Lung microvascular endothelial cell (primary cell): ENCODE results near the gene FEZ2. TPM values are rescaled to one million over a fixed set of nuclear protein-coding genes. Genes with fewer than 3 reads are reported as not detected.

Experiments used
- DNase-seq, 2 donors: peaks; one replicate each; pipeline versions ENCODE4 v3.0.0 to v3.0.0-alpha.2; 2010; ENCODE audit warnings: low read depth in 2 of 2
- total RNA-seq: library from RNA; depleted of rRNA; stranded (reverse); fragments of >200 nt; gene quantifications from 2 replicates; pipeline ENCODE4 v1.2.1, GENCODE V29; 2014

The FEZ2 gene
- total RNA-seq, 1 donor from 2014 or later, result 54.2 TPM

DNA sequence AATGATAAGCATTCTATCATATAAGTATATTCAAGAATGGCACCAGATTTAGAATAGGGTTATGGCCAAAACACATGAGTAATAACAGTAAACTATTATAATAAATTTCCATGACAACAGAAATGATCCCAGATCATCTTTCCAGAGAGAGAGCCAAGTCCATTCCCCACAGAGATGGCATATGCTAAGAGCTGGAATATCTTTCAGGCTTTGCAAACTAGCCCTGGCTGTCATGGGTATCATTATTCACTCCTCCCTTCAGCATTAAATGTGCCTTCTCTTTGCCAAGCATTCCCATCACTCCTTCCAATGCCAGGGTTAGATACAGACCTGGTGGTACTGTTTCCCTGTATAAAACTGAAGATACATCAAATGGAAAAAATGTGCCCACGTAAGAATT lies 10.9 kb downstream of the FEZ2 start:
- DNase-seq, result no peak

- DNase-seq, result no peak
Measured at GRCh38 chr2:36586672-36587071, 11.3 kb downstream of the FEZ2 start.

DNA sequence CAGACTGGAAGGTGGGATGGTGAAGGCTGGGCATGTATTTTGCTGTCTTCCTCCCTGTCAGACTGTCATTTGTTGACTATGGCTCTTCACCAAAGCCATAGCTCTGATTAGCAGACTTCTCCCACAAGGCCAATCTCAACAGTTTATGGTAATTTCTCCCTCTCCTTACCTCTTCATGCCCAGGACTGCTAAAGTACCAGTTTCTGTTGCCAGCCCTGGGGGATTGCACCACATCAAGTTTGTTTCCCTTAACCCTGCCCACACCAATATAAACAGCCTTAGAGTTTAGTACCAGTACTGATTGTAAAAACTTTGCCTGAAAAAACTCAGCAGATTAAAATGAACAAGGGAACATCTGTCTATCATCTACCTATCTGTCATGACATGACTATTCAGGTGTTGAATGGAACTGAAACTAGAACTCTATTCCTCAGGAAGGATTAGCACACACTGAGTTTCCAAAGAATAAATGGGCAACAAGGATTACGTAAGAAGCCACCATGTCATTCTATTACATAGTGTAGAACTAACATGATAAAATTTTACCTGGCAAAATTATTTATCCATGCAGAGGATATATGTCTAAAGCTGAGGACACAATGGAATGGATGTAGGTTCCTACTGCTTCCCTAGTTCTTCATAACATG lies 13.7 kb downstream of the FEZ2 start:
- DNase-seq, result no peak

DNA sequence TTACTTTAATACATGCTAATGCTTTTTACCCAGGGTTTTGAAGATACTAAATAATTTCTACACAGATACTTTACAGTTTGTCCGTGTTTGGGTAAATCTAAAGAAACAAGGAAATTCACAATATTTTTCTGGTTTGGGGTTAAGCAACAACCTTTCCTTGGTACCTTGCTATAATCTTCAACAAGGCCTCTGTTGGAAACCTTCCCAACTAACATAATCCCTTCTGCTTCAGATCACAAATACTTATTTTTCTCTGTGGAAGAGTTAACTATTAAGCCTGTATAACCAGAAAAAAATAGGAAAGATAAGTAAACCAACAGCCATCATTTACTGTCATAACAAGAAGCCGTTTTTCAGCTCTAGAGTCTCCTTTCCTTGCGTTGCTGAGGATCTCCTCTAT lies 15.0 kb downstream of the FEZ2 start:
- no peak for DNase-seq

GRCh38 chr2:36582538-36582937 lies 15.4 kb downstream of the FEZ2 start:
- no peak for DNase-seq

GRCh38 chr2:36579297-36579664 lies 18.7 kb downstream of the FEZ2 start:
- no peak for DNase-seq

DNA sequence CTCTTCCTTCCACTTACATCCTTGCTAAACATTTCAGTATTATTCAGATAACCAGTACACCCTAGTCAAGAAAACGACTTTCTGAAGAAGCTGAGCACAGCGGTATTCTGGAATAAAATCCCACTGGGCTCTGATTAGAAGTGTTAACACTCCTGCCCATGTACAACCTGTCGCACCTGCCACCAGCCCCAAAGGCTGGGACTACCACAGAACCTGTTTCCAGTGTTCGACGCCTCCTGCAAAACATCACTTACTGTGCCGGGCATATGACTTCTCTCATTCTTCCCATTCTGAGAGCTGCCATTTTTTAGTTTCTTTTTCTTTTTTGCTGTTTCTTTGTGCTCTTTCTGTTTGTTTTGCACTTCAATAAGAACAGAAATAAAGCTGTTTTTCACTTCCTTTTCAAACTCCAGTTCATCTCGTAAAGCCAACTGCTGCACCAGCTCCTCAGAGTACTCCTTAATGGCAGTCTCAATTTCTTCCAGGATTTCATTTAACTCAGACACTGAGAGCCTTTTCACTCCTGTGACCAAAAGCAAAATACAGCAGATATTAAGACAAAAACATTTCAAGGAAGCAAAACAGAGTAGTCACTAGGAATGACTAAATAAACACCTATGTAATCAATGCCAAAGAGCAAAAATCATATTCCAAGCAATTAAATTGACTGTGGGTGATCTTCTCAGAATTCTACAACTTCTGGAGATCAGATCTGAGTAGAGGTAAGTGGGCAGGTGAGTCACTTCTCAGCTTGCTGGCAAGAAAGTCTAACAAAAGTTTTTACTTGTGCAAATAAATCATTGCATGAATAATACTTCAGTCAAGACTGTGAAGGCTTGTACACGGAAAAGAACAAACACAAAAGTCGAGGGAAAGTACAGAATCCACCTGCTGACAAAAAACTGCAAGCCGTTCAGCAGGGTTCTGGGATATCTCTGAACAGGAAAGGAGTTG lies 19.3 kb downstream of the FEZ2 start:
- DNase-seq, result no peak

DNA sequence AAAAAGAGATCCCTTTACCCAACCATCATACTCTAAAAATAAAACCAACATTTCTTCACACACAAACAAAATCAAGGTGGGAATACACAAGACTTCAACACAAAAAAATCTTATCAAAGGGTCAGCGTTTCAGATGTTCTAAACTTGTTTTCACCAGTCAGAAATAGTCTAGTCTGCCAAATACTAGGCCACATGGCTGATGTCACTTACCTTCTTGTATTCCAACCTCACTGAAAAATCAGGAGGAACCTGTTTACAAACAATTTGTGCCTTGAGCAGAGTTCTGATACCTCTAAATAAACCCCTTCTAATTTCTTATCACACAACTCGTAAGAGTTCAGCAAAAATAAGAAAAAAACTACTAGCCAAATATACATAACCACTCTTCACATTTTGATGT lies 20.1 kb downstream of the FEZ2 start:
- no peak for DNase-seq

DNA sequence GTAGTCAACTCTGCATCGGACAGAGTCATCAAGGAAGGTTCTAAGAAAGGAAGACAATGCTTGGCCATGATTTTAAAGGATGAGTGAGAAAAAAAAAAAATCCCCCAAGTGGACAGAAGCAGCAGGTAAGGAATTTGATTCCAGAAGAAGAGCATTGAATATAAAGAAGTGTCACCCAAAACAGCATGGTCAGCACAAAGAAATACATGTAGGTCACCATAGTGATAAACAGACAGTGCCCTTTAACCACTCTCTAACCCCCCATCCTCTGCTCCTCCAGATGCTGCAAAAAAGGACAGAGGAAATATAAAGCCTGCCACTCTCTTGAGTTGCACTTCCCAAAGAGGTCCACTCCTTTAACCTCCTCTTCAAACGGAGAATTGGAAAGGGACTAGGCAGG lies 23.4 kb downstream of the FEZ2 start:
- no peak for DNase-seq

- DNase-seq, result no peak
Measured at GRCh38 chr2:36573165-36573564, 24.8 kb downstream of the FEZ2 start.

DNA sequence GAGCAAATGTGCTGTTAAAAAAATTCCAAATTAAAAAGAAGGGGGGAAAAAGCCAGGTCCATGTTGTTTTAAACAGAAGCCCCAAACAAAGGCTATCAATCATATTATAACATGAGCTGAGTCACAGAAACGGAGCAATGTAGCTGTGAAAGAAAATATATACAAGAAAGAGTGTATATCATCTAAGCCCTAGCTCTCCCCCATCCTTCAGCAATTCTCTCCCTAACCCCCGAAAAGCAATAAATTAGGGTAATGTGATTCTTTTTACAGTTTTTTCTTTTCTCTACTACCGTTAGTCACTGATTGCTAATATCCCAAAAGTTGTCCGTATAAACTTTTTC lies 25.3 kb downstream of the FEZ2 start:
- DNase-seq, result no peak

- no peak for DNase-seq
Measured at GRCh38 chr2:36572054-36572718, 25.8 kb downstream of the FEZ2 start.

DNA sequence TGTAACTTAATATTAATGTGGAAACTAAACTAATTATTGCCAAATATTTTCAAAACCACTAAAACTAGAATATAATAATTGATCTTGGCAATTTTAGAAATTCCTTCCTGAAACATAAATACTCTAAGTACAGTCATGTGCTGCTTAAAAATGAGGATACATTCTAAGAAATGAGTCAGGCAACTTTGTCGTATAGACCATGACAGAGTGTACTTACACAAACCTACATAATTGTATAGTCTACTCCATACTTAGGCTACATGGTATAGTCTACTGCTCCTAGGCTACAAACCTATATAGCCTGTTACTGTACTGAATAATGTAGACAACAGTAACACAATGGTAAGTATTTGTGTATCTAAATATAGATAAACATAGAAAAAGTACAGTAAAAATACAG lies 27.6 kb downstream of the FEZ2 start:
- DNase-seq, result peak in 1 of 2 donors; percentile 44

- DNase-seq, result peak; percentile 37 to 51
Measured at GRCh38 chr2:36569267-36569856, 28.6 kb downstream of the FEZ2 start.

DNA sequence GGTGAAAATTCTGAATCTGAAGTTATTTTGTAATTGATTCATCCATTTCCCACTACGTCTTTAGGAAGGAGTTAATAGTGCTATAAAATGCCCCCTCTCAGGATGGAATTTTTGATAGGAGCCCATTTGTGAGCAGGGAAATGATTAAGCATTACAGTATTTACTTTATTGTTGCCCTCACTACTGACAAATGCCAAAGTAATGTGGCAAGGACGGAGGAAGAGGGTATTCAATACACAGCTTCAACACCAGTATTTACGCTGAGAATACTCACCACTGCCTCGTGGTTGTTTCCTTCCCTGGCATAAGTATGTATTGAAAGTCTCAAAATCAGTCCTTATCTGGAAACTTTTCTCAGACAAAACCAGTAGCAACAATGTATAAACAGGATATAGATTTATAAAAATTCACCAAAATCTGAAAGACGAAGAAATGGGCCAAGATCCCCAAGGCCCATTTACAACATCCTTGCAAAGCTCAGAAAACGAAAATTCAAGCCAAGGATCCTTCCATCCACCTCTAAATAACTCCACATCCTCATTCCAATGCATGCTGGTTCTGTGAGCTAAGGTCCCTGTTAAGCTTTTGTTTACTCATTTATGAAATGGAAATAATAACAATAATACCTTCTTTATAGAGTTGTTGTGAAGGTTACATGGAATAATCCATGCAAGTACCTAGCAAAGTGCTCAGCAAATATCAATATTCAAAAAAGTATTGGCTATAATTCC lies 29.3 kb downstream of the FEZ2 start:
- peak; percentile 65 to 94 for DNase-seq

- peak in 1 of 2 donors; percentile 37 for DNase-seq
Measured at GRCh38 chr2:36567711-36568408, 30.1 kb downstream of the FEZ2 start.

GRCh38 chr2:36566887-36567286 lies 31.1 kb downstream of the FEZ2 start:
- peak in 1 of 2 donors; percentile 55 for DNase-seq

- peak in 1 of 2 donors; percentile 32 for DNase-seq
Measured at GRCh38 chr2:36565712-36566111, 32.3 kb downstream of the FEZ2 start.

- peak in 1 of 2 donors; percentile 77 for DNase-seq
Measured at GRCh38 chr2:36564377-36564930, 33.5 kb downstream of the FEZ2 start.

DNA sequence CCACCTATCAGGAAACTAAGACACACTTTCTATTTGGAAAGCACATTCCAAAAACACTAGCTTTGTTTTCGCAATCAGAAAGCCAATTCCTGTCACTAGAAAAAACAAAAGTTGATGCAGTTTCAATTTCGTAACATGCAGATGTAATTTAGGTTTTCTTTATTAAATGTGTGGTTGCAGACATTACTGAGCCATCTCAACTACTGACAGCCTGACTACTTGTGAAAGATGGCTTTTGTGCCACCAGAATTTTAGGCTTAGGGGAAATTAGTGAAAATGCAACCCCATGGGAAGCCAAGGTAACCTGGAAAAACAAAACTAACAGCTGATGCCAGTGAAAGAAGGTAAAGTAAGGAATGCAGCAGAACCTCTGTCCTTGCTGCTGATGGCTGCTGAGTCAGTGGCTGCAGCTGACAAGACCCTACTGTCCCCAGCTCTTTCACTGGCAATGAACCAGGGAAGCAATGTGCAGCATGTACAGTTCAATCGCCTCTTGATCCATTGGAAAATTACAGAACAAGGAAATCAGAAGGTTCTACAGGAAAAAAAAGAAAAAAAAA lies 34.9 kb downstream of the FEZ2 start:
- DNase-seq, result peak; percentile 46 to 64
